ENCODE data around the gene KLHL36.
"Not testable (repeated sequence)": the region's sequence is repeated elsewhere in the genome, so short reads cannot be mapped to it uniquely, and the experiment has no call there.

KLHL36 gene

GRCh38 chr16:84690088-84690819, 41.9 kb downstream of the KLHL36 start:
- no peak for DNase-seq (ENCODE audit: extremely low read depth in 1 of 2, low read depth in 1 of 2)

- no peak for DNase-seq (ENCODE audit: extremely low read depth in 1 of 2, low read depth in 1 of 2)
Observed at GRCh38 chr16:84692451-84693214, 44.3 kb downstream of the KLHL36 start.

GRCh38 chr16:84693869-84694268, 45.6 kb downstream of the KLHL36 start:
- DNase-seq (ENCODE audit: extremely low read depth in 1 of 2, low read depth in 1 of 2), result not testable (repeated sequence)

- no peak for DNase-seq (ENCODE audit: extremely low read depth in 1 of 2, low read depth in 1 of 2)
Observed at GRCh38 chr16:84694980-84695379, 46.7 kb downstream of the KLHL36 start.

- no peak for DNase-seq (ENCODE audit: extremely low read depth in 1 of 2, low read depth in 1 of 2)
Observed at GRCh38 chr16:84699147-84699711, 50.9 kb downstream of the KLHL36 start.

- DNase-seq (ENCODE audit: extremely low read depth in 1 of 2, low read depth in 1 of 2), result peak; percentile 52 to 71
Observed at GRCh38 chr16:84699712-84700445, 51.6 kb downstream of the KLHL36 start, which contains the start of gene USP10. Gene USP10, plus strand, starts transcription at chr16:84700000. Its CDS starts 91 bp downstream, at chr16:84700091.

GRCh38 chr16:84700446-84701300, 52.4 kb downstream of the KLHL36 start:
- peak in 1 of 2 donors; percentile 12 for DNase-seq (ENCODE audit: extremely low read depth in 1 of 2, low read depth in 1 of 2)

GRCh38 chr16:84703681-84704080, 55.4 kb downstream of the KLHL36 start:
- no peak for DNase-seq (ENCODE audit: extremely low read depth in 1 of 2, low read depth in 1 of 2)

GRCh38 chr16:84704253-84704652, 55.9 kb downstream of the KLHL36 start:
- DNase-seq (ENCODE audit: extremely low read depth in 1 of 2, low read depth in 1 of 2), result no peak

- no peak for DNase-seq (ENCODE audit: extremely low read depth in 1 of 2, low read depth in 1 of 2)
Observed at GRCh38 chr16:84706856-84707255, 58.5 kb downstream of the KLHL36 start.

GRCh38 chr16:84709609-84710008, 61.3 kb downstream of the KLHL36 start:
- DNase-seq (ENCODE audit: extremely low read depth in 1 of 2, low read depth in 1 of 2), result no peak

GRCh38 chr16:84710686-84711085, 62.4 kb downstream of the KLHL36 start:
- no peak for DNase-seq (ENCODE audit: extremely low read depth in 1 of 2, low read depth in 1 of 2)

All from activated CD8-positive, alpha-beta memory T cell treated with anti-CD3 and anti-CD28 coated beads for 1 hour (primary cell).